GM12878 (cell line): ENCODE measurements around the gene SS18. TPM values are rescaled to one million over a fixed set of nuclear protein-coding genes. Genes with fewer than 3 reads are reported as not detected.
A peak's percentile ranks its signal among the peaks of the same experiment; 100 is the strongest.

ENCODE experiments used
- ATAC-seq: fragments of 200-7000 bp; cut with Tn5 transposase; 3 replicates; pipeline ENCODE4 v1.9.1; 2020; ENCODE audit warnings: mild to moderate bottlenecking, moderate library complexity
- BruUV-seq: library from RNA; stranded (reverse); fragments of 400-500 nt; replicated peaks from 2 replicates; lab custom pipeline; 2021; lab: Mats Ljungman, UMichigan
- CTCF ChIA-PET: fragments of 300-600 bp; sonication (Branson Sonifier 250); formaldehyde crosslinking; extraction: SDS; loops from one replicate; lab custom pipeline; 2021; ENCODE audit warnings: inconsistent platforms; lab: Yijun Ruan, JAX
- POLR2A ChIA-PET: fragments of 350-600 bp; formaldehyde crosslinking; extraction: SDS; loops from one replicate; lab custom pipeline; 2021; ENCODE audit warnings: inconsistent platforms; lab: Charles Lee
- RAD21 ChIA-PET: fragments of 300-600 bp; sonication (Branson Sonifier 250); formaldehyde crosslinking; loops from one replicate; lab custom pipeline; 2023; ENCODE audit warnings: antibody characterized with exemption; ENCODE audit not compliant: unreplicated experiment; lab: Charles Lee
- SMC1A ChIA-PET: fragments of 300-600 bp; sonication (Branson Sonifier 250); formaldehyde crosslinking; loops from one replicate; lab custom pipeline; 2023; ENCODE audit not compliant: unreplicated experiment, uncharacterized antibody; lab: Charles Lee
- DNase-seq: peaks from one replicate; pipeline ENCODE4 v3.0.0-alpha.2; 2011; ENCODE audit warnings: low read depth, low spot score
- FAIRE-seq: peaks from 3 replicates; lab custom pipeline; 2011; peaks lifted over from hg19 to GRCh38; lab: Jason Lieb, UNC
- H2AFZ ChIP-seq: 2 replicates; pipeline ENCODE4 v1.6.0; 2011; ENCODE audit warnings: low read depth, low read length, control low read depth; ENCODE audit not compliant: control insufficient read depth
- H3K27ac ChIP-seq: 2 replicates; pipeline ENCODE4 v1.5.1; 2011; ENCODE audit warnings: control low read depth; ENCODE audit not compliant: control insufficient read depth, insufficient read depth
- H3K27me3 ChIP-seq, 2 experiments: replicated peaks in 1 of 2; 2 replicates each; pipeline versions ENCODE4 v1.6.0 to v1.6.1; 2011; ENCODE audit warnings: low read length in 1 of 2; ENCODE audit not compliant: control insufficient read depth in 2 of 2, insufficient read depth in 2 of 2
- H3K36me3 ChIP-seq, 2 experiments: 2 replicates each; pipeline ENCODE4 v1.5.1; 2011; ENCODE audit warnings: low read length in 1 of 2; ENCODE audit not compliant: control insufficient read depth in 2 of 2, insufficient read depth in 2 of 2
- H3K4me1 ChIP-seq: 2 replicates; pipeline ENCODE4 v1.6.1; 2011; ENCODE audit warnings: mild to moderate bottlenecking, low read length, moderate library complexity, mixed read lengths; ENCODE audit not compliant: control insufficient read depth, insufficient read depth
- H3K4me2 ChIP-seq: 2 replicates; pipeline ENCODE4 v1.6.0; 2011; ENCODE audit warnings: control low read depth; ENCODE audit not compliant: control insufficient read depth, insufficient read depth
- H3K4me3 ChIP-seq: fragments of 200-600 bp; sonication (generic); 2 replicates; pipeline ENCODE4 v1.5.1; 2016
- H3K79me2 ChIP-seq: 2 replicates; pipeline ENCODE4 v1.6.0; 2011; ENCODE audit warnings: low read length; ENCODE audit not compliant: control insufficient read depth, insufficient read depth
- H3K9ac ChIP-seq: 2 replicates; pipeline ENCODE4 v1.8.0; 2011; ENCODE audit warnings: low read length, control low read depth, mixed read lengths; ENCODE audit not compliant: control insufficient read depth, insufficient read depth
- H3K9me3 ChIP-seq: replicated peaks from 3 replicates; pipeline ENCODE4 v1.5.1; 2011; ENCODE audit warnings: mild to moderate bottlenecking, low read length; ENCODE audit not compliant: control insufficient read depth, insufficient read depth
- H4K20me1 ChIP-seq: 2 replicates; pipeline ENCODE4 v1.6.0; 2011; ENCODE audit not compliant: control insufficient read depth, insufficient read depth
- ATF7 ChIP-seq: fragments of 450-650 bp; IDR thresholded peaks from 2 replicates; pipeline ENCODE4 v1.6.1; 2016; ENCODE audit warnings: low read depth, mild to moderate bottlenecking
- EED ChIP-seq: sonication (generic); IDR thresholded peaks from 2 replicates; pipeline ENCODE4 v1.6.1; 2016; ENCODE audit warnings: antibody characterized with exemption, low read depth
- ETV6 ChIP-seq, 2 experiments: fragments of 450-650 bp in 1 of 2; IDR thresholded peaks in 1 of 2; conservative IDR thresholded peaks in 1 of 2; 2 replicates each; pipeline ENCODE4 v1.6.1; 2014; ENCODE audit warnings: antibody characterized with exemption in 1 of 2, borderline replicate concordance in 1 of 2, low read depth in 1 of 2, mild to moderate bottlenecking in 1 of 2, moderate library complexity in 1 of 2
- FOXM1 ChIP-seq: IDR thresholded peaks from 2 replicates; pipeline ENCODE4 v1.6.1; 2012; ENCODE audit warnings: low read depth, mild to moderate bottlenecking, inconsistent platforms, low read length, moderate library complexity
- NFYA ChIP-seq: IDR thresholded peaks from 2 replicates; pipeline ENCODE4 v1.6.1; 2011; ENCODE audit warnings: low read depth, mild to moderate bottlenecking, low read length, improper control_type of control experiment, borderline replicate concordance
- SMAD1 ChIP-seq: fragments of 450-650 bp; IDR thresholded peaks from 2 replicates; pipeline ENCODE4 v1.6.1; 2018; ENCODE audit warnings: mild to moderate bottlenecking, low read depth; ENCODE audit not compliant: partially characterized antibody
- SUPT20H ChIP-seq: IDR thresholded peaks from 2 replicates; pipeline ENCODE4 v1.6.1; 2011; ENCODE audit warnings: low read depth, mild to moderate bottlenecking, low read length, moderate library complexity, borderline replicate concordance; ENCODE audit not compliant: control insufficient read depth
- ZBTB40 ChIP-seq: fragments of 450-650 bp; IDR thresholded peaks from 2 replicates; pipeline ENCODE4 v1.6.1; 2016; ENCODE audit warnings: mild to moderate bottlenecking, moderate library complexity, borderline replicate concordance
- ZNF592 ChIP-seq: fragments of 450-650 bp; IDR thresholded peaks from 2 replicates; pipeline ENCODE4 v1.6.1; 2017; ENCODE audit warnings: mild to moderate bottlenecking, moderate library complexity
- WGBS: methylation state at CpG from one replicate; pipeline ENCODE4 v1.1.6; 2016; ENCODE audit warnings: low lambda C conversion rate; ENCODE audit not compliant: insufficient replicate concordance, insufficient coverage; ENCODE audit errors: missing lambda C conversion rate; 5-methylcytosine and 5-hydroxymethylcytosine counted together
- in situ Hi-C: fragments of 300-500 bp; cut with MboI; formaldehyde crosslinking; loops from 9 replicates; pipeline ENCODE4 v1.14.3; 2018; ENCODE audit warnings: mixed read lengths
- intact Hi-C: fragments of 100-400 bp; cut with micrococcal nuclease; formaldehyde crosslinking; loops from one replicate; pipeline ENCODE4 v1.14.2; 2022; ENCODE audit not compliant: unreplicated experiment
- polyA plus RNA-seq, 11 experiments: library from polyadenylated mRNA; depleted of rRNA in 4 of 11; unstranded in 6 of 11; stranded (reverse) in 5 of 11; fragments of >200 nt; fragmentation: Nextera tagmentation in 4 of 11; fragmentation: Illumina TruSeq in 1 of 11; extraction: Ambion mirVana in 4 of 11; extraction: Trizol in 1 of 11; gene quantifications; 1 replicate in 1 of 11; 2 replicates in 10 of 11; pipeline versions ENCODE4 v1.2.1 to v1.2.3, GENCODE V29; 2011 to 2016; ENCODE audit warnings: inconsistent platforms in 2 of 11, missing spikeins in 2 of 11, low read depth in 1 of 11
- total RNA-seq, 4 experiments: library from RNA; depleted of rRNA in 3 of 4; stranded (reverse); fragments of >200 nt in 3 of 4; fragmentation: Illumina TruSeq in 1 of 4; extraction: Trizol in 1 of 4; gene quantifications; 2 replicates each; pipeline versions ENCODE4 v1.2.1 to v1.2.3, GENCODE V29; 2013 to 2021
- TF ChIP-seq, protein P1 (sequence below): fragments of 450-650 bp; IDR thresholded peaks from 2 replicates; pipeline ENCODE4 v1.6.1; 2014; ENCODE audit warnings: mild to moderate bottlenecking
- TF ChIP-seq, protein P2 (sequence below): fragments of 450-650 bp; IDR thresholded peaks from 2 replicates; pipeline ENCODE4 v1.6.1; 2016; ENCODE audit warnings: mild to moderate bottlenecking

Gene SS18
- total and polyA plus RNA-seq, 10 of the 15 experiments (the other 5 are each of a cell fraction or from before 2014, with no cell fraction given) = 16.6 to 153 (median 81.8) TPM

- H3K36me3 ChIP-seq = peaks cover 0 to 11% of the 10 kb centered on the region in 2 experiments; a peak in 2 of 4 replicates
- peak overlapping the region; percentile 85 for H3K4me3 ChIP-seq
- ChIA-PET SMC1A (interaction anchor here (0.9 to 4.0 kb wide), 13 partner anchors 9 to 127 kb away, joined by 3 to 18 read pairs (median 3); no protein-coding TSS in a partner anchor), CTCF (interaction anchor here (0.6 to 1.4 kb wide), 6 partner anchors 13 to 139 kb away, joined by 3 to 5 read pairs (median 3); no protein-coding TSS in a partner anchor), RAD21 (interaction anchor here (0.7 to 2.5 kb wide), 5 partner anchors 9 to 138 kb away, joined by 3 to 14 read pairs (median 3); partner anchors contain the start of gene TAF4B), POLR2A (interaction anchor here (0.5 to 1.4 kb wide), 2 partner anchors 8 to 79 kb away, joined by 3 to 9 read pairs; no protein-coding TSS in a partner anchor)
- H2AFZ ChIP-seq = no peak overlapping the region
- ATAC-seq = no peak
- peaks cover 63% of the 10 kb centered on the region for H3K79me2 ChIP-seq
- H3K9ac ChIP-seq = 0 out of 2 replicates have a peak overlapping the region, but pooled peaks have one; percentile 19
- no peaks in the 10 kb centered on the region; the same call in 2 of the 3 replicates for H3K9me3 ChIP-seq
- intact Hi-C loops (loop anchor here (5.0 kb wide), 1 partner anchor 204 kb away; no protein-coding TSS in a partner anchor), in situ Hi-C loops (no loop called here)
- peaks cover 3% of the 10 kb centered on the region; the same call in 1 of the 2 replicates for H3K4me1 ChIP-seq
- no peak for DNase-seq
- 2% methylated on average over 3 of the region's 3 CpGs for WGBS
- TSS peak; percentile 38 for BruUV-seq
- H3K4me2 ChIP-seq = peak overlapping the region; percentile 17
- H4K20me1 ChIP-seq = peaks cover 2% of the 10 kb centered on the region; the same call in 1 of the 2 replicates
- 0 out of 2 replicates have a peak overlapping the region, but pooled peaks have one; percentile 11 for H3K27ac ChIP-seq
- no peaks in the 10 kb centered on the region for H3K27me3 ChIP-seq
- no peak for FAIRE-seq
- no peak for TF ChIP-seq SUPT20H
- TF ChIP-seq SMAD1 = no peak
- TF ChIP-seq FOXM1 = no peak
- TF ChIP-seq NFYA = no peak
- no peak for TF ChIP-seq EED
- TF ChIP-seq ZBTB40 = no peak
- TF ChIP-seq ETV6 (conservative IDR thresholded peaks at IDR 0.05 in 1 of 2, IDR thresholded peaks at IDR 0.05 in 1 of 2; ENCODE audit: borderline replicate concordance in 1 of 2, low read depth in 1 of 2) = no peak
- TF ChIP-seq, protein P1, sequence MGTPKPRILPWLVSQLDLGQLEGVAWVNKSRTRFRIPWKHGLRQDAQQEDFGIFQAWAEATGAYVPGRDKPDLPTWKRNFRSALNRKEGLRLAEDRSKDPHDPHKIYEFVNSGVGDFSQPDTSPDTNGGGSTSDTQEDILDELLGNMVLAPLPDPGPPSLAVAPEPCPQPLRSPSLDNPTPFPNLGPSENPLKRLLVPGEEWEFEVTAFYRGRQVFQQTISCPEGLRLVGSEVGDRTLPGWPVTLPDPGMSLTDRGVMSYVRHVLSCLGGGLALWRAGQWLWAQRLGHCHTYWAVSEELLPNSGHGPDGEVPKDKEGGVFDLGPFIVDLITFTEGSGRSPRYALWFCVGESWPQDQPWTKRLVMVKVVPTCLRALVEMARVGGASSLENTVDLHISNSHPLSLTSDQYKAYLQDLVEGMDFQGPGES = no peak
- no peak for TF ChIP-seq ZNF592
- TF ChIP-seq, protein P2, sequence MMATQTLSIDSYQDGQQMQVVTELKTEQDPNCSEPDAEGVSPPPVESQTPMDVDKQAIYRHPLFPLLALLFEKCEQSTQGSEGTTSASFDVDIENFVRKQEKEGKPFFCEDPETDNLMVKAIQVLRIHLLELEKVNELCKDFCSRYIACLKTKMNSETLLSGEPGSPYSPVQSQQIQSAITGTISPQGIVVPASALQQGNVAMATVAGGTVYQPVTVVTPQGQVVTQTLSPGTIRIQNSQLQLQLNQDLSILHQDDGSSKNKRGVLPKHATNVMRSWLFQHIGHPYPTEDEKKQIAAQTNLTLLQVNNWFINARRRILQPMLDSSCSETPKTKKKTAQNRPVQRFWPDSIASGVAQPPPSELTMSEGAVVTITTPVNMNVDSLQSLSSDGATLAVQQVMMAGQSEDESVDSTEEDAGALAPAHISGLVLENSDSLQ = no peak
- no peak for TF ChIP-seq ATF7
These were observed 1.9 kb downstream of the SS18 start for GRCh38 chr18:26088487-26088886.
